DND-41 (cell line): Measurements from ENCODE around the gene C5orf34.

ENCODE experiments used
- ATAC-seq: fragments of 200-7000 bp; cut with Tn5 transposase; 3 replicates; pipeline ENCODE4 v1.9.1; 2021; ENCODE audit warnings: low read depth; ENCODE audit not compliant: insufficient read depth
- DNase-seq: peaks from one replicate; pipeline ENCODE4 v3.0.0-alpha.2; 2020
- H2AFZ ChIP-seq: 2 replicates; pipeline ENCODE4 v1.6.0; 2012; ENCODE audit warnings: low read depth, low read length
- H3K27ac ChIP-seq: 2 replicates; pipeline ENCODE4 v1.5.1; 2012; ENCODE audit warnings: low read length, inconsistent platforms
- H3K27me3 ChIP-seq: fragments of 200-600 bp; sonication (generic); 2 replicates; pipeline ENCODE4 v1.6.0; 2012; ENCODE audit warnings: low read length, mild to moderate bottlenecking, inconsistent platforms; ENCODE audit not compliant: insufficient read depth, poor library complexity
- H3K36me3 ChIP-seq: 2 replicates; pipeline ENCODE4 v1.5.1; 2012; ENCODE audit warnings: low read length, inconsistent platforms; ENCODE audit not compliant: insufficient read depth
- H3K4me1 ChIP-seq: 2 replicates; pipeline ENCODE4 v1.5.1; 2012; ENCODE audit warnings: mild to moderate bottlenecking, low read length; ENCODE audit not compliant: insufficient read depth
- H3K4me2 ChIP-seq: 2 replicates; pipeline ENCODE4 v1.6.0; 2012; ENCODE audit warnings: mild to moderate bottlenecking, moderate library complexity, low read length, inconsistent platforms; ENCODE audit not compliant: insufficient read depth
- H3K4me3 ChIP-seq, 2 experiments: fragments of 200-600 bp in 1 of 2; shearing (Covaris generic) in 1 of 2; 2 replicates each; pipeline ENCODE4 v1.5.1; 2012 to 2016; ENCODE audit warnings: inconsistent platforms in 2 of 2, low read length in 2 of 2, mild to moderate bottlenecking in 2 of 2, low read depth in 1 of 2, moderate library complexity in 1 of 2
- H3K79me2 ChIP-seq: 2 replicates; pipeline ENCODE4 v1.6.0; 2012; ENCODE audit warnings: low read length, inconsistent platforms; ENCODE audit not compliant: insufficient read depth
- H3K9ac ChIP-seq: 2 replicates; pipeline ENCODE4 v1.6.0; 2012; ENCODE audit warnings: low read depth, mild to moderate bottlenecking, inconsistent platforms, low read length, moderate library complexity
- H3K9me3 ChIP-seq: 2 replicates; pipeline ENCODE4 v1.5.1; 2012; ENCODE audit warnings: low read length, moderate library complexity, mild to moderate bottlenecking, inconsistent platforms; ENCODE audit not compliant: insufficient read depth, severe bottlenecking
- H4K20me1 ChIP-seq: 2 replicates; pipeline ENCODE4 v1.6.0; 2012; ENCODE audit warnings: low read length; ENCODE audit not compliant: insufficient read depth
- EZH2 ChIP-seq: IDR thresholded peaks from 3 replicates; pipeline ENCODE4 v1.6.1; 2012; ENCODE audit warnings: borderline replicate concordance, low read depth, mild to moderate bottlenecking, moderate library complexity, low read length, inconsistent platforms; ENCODE audit not compliant: severe bottlenecking
- TF ChIP-seq, protein P1 (sequence below): IDR thresholded peaks from 2 replicates; pipeline ENCODE4 v1.5.1; 2012; ENCODE audit warnings: borderline replicate concordance, low read length, moderate library complexity, mild to moderate bottlenecking; ENCODE audit not compliant: poor library complexity, severe bottlenecking; ENCODE audit errors: extremely low read depth

The C5orf34 gene, protein sequence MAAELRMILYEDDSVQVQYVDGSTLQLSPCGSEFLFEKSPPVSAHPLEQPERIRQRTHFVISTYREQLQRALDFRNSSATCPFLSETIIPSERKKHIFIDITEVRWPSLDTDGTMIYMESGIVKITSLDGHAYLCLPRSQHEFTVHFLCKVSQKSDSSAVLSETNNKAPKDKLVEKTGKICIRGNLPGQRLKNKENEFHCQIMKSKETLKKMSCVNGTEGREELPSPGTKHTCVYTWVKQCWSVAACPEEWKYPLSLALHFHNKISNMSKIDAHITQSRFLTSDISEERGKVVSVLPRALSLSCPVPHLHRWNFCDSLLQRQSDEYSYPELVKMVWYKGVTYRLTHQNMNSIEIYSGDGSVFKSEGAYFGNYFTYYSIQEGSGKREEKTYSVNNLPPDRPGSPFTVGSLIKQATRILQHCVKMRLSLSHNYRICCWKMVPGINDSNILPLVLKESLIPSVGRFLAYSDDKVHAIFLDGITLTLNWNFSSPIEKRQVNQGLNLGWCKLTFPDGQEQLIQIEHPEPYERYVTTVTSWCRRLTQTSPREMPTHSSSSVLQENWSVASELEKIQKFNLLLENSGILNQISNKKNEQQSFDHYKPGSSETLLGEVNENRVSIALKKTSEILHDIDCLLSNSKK

DNA sequence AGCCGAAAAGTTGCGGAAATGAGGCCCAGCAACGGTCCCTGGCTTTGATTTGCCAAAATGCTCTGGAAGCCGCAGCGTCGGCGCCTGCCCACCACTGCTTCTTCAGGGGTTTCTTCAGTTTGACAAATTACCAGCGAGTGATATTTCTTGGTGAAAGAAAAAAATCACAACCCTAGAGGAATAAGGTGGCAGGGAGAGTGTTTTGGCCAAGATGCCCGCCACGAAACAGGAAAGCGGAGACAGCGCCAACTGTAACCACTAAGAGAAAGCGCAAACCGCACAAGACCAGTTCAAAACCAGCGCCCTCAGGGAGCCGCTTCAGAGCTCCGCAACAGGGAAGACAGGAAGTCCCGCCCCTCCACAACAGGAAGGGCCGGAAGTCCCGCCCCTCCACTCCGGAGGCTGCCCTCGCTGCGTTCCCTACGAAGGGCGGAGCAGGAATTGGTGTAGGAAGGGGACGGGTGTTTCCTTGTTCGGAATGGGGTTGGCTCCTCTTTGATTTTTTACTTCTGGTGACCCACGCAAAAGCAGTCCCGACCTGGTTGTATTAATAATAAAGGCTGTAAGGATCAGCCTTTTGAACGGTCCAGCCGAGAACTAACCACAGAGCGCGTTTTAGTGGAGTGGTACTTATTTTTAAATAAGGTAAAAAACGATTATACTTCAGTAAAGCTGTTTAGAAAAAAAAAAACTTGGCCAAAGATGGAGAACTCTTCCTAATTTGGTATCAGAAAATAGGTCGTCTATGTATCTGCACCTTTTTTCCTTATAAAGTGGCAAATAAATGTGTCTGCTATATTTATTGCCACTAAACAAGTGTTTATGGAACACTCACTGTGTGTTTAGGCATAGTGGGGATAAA, at the start of gene C5orf34:
Gene C5orf34, minus strand, starts transcription at position 333 of the 862 bp plus-strand sequence. CDS start 5,809 bp downstream, outside the sequence.
- H3K79me2 ChIP-seq, result peaks cover 40% of the 10 kb centered on the region
- peaks cover 31% of the 10 kb centered on the region for H3K4me1 ChIP-seq
- peak within 1 kb of the TSS; percentile 86 for H3K4me2 ChIP-seq
- ATAC-seq, result peak; percentile 90
- H3K9me3 ChIP-seq, result no peaks in the 10 kb centered on the region
- TF ChIP-seq, protein P1, sequence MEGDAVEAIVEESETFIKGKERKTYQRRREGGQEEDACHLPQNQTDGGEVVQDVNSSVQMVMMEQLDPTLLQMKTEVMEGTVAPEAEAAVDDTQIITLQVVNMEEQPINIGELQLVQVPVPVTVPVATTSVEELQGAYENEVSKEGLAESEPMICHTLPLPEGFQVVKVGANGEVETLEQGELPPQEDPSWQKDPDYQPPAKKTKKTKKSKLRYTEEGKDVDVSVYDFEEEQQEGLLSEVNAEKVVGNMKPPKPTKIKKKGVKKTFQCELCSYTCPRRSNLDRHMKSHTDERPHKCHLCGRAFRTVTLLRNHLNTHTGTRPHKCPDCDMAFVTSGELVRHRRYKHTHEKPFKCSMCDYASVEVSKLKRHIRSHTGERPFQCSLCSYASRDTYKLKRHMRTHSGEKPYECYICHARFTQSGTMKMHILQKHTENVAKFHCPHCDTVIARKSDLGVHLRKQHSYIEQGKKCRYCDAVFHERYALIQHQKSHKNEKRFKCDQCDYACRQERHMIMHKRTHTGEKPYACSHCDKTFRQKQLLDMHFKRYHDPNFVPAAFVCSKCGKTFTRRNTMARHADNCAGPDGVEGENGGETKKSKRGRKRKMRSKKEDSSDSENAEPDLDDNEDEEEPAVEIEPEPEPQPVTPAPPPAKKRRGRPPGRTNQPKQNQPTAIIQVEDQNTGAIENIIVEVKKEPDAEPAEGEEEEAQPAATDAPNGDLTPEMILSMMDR, result peak; percentile 5
- TF ChIP-seq EZH2, result no peak
- no peaks in the 10 kb centered on the region for H4K20me1 ChIP-seq
- H3K4me3 ChIP-seq, result peak within 1 kb of the TSS; percentile 46 to 72
- H2AFZ ChIP-seq, result peak within 1 kb of the TSS; percentile 78
- H3K27ac ChIP-seq, result peak within 1 kb of the TSS; percentile 91
- no peaks in the 10 kb centered on the region for H3K27me3 ChIP-seq
- H3K36me3 ChIP-seq, result peaks cover 6% of the 10 kb centered on the region; the same call in 1 of the 2 replicates
- peak; percentile 97 for DNase-seq
- peak within 1 kb of the TSS; percentile 67 for H3K9ac ChIP-seq

DNA sequence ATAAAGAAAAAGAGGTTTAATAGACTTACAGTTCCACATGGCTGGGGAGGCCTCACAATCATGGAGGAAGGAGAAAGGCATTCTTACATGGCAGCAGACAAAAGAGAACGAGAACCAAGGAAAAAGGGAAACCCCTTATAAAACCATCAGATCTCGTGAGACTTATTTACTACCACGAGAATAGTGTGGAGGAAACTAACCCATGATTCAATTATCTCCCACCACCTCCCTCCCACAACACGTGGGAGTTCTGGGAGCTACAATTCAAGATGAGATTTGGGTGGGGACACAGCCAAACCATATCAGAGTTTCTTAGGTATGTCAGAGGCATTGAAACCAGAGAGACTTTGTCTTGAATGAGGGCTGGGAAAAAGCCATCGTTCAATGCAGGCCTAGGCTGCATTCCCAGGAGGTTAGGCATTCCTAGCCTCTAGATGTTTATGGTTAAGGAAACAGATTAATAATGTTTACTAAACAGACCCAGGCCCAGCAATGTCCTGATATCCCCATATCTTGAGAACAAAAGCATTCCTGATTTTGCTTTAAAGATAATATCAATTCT, 49.4 kb upstream of the C5orf34 start:
- Histone ChIP-seq H4K20me1 (no peaks in the 10 kb centered on the region), H3K27me3 (no peaks in the 10 kb centered on the region), H3K4me2 (no peak overlapping the region), H3K79me2 (no peaks in the 10 kb centered on the region), H3K9ac (no peak overlapping the region), H3K36me3 (no peaks in the 10 kb centered on the region), H2AFZ (no peak overlapping the region), H3K9me3 (no peaks in the 10 kb centered on the region), H3K27ac (no peak overlapping the region), H3K4me3 (no peak overlapping the region), H3K4me1 (no peaks in the 10 kb centered on the region)
- DNase-seq, result no peak
- TF ChIP-seq, protein P1, result no peak
- no peak for TF ChIP-seq EZH2
- no peak for ATAC-seq

DNA sequence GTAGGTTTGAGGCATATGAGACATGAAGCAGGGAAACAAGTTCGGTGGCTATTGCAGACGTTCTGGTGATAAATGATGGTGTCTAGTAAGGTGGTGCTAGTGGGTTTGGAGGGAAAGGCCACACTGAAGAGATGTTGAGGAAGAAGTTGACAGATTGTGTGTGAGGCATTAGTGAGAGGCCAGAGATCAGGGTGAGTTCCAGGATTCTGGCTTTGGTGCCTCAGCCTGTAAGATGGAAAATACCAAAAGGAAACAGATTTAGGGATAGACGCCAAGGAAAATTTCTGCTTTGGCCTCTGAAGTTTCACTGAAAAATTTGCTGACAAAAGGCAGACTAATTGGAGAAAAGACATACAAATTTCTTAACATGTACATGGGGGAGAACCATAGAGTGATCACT, 48.4 kb upstream of the C5orf34 start:
- no peaks in the 10 kb centered on the region for H4K20me1 ChIP-seq
- no peaks in the 10 kb centered on the region for H3K4me1 ChIP-seq
- no peak overlapping the region for H3K4me3 ChIP-seq
- no peaks in the 10 kb centered on the region for H3K27me3 ChIP-seq
- H3K27ac ChIP-seq, result no peak overlapping the region
- H3K9ac ChIP-seq, result no peak overlapping the region
- no peaks in the 10 kb centered on the region for H3K79me2 ChIP-seq
- DNase-seq (no peak), ATAC-seq (no peak)
- H3K9me3 ChIP-seq, result no peaks in the 10 kb centered on the region
- no peak overlapping the region for H3K4me2 ChIP-seq
- H3K36me3 ChIP-seq, result no peaks in the 10 kb centered on the region
- TF ChIP-seq, protein P1, result no peak
- no peak for TF ChIP-seq EZH2
- no peak overlapping the region for H2AFZ ChIP-seq
